ENCODE results near the gene NUDT22. TPM values are rescaled to one million over a fixed set of nuclear protein-coding genes. Genes with fewer than 3 reads are reported as not detected.

NUDT22 gene
- total RNA-seq, 2 experiments from 2014 or later, result 74.5 to 79.5 TPM

DNA sequence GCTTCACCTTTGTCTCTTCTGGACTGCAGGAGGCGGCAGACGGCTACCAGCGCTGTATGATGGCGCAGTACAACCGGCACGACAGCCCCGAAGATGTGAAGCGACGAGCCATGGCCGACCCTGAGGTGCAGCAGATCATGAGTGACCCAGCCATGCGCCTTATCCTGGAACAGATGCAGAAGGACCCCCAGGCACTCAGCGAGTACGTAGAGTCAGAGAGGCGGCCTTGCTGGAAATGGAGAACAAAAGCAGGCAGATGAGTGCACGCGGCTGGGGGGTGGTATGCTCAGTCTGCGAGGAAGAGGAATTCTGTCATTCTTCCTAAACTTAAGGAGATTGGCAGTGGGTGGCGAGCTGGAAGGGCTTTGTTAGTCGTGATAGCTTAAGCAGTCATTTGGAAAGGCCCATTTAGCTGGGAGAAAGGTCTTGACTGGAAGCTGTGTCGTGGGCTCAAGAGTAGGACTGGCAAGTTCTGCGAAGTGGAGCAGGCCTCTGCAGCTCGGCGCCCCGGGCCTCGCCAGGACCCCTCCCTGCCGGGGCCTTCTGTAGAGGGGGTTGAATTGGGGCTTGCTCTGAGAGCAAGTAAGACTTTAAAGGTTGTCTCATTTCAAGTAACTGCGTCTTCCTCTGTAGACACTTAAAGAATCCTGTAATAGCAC is 22.5 kb upstream of the NUDT22 start:
- CTCF ChIA-PET, result interaction anchor here (1.1 to 6.6 kb wide), 7 partner anchors 10 to 101 kb away, joined by 3 to 54 read pairs (median 6); partner anchors contain the start of genes ESRRA, NUDT22, STIP1 and TRPT1
- POLR2A ChIA-PET, result interaction anchor here (0.6 to 0.7 kb wide), 2 partner anchors 11 to 43 kb away, joined by 3 read pairs; partner anchors contain the start of gene PPP1R14B

- POLR2A ChIA-PET, result interaction anchor here (0.7 to 5.2 kb wide), 3 partner anchors 17 to 43 kb away, joined by 3 to 106 read pairs (median 6); partner anchors contain the start of genes NUDT22, PPP1R14B, STIP1 and TRPT1
- CTCF ChIA-PET, result interaction anchor here (0.7 to 6.6 kb wide), 10 partner anchors 11 to 100 kb away, joined by 3 to 54 read pairs (median 6); partner anchors contain the start of genes ESRRA, NUDT22, PLCB3 and STIP1
Observed at GRCh38 chr11:64204080-64204440, 22.0 kb upstream of the NUDT22 start.

DNA sequence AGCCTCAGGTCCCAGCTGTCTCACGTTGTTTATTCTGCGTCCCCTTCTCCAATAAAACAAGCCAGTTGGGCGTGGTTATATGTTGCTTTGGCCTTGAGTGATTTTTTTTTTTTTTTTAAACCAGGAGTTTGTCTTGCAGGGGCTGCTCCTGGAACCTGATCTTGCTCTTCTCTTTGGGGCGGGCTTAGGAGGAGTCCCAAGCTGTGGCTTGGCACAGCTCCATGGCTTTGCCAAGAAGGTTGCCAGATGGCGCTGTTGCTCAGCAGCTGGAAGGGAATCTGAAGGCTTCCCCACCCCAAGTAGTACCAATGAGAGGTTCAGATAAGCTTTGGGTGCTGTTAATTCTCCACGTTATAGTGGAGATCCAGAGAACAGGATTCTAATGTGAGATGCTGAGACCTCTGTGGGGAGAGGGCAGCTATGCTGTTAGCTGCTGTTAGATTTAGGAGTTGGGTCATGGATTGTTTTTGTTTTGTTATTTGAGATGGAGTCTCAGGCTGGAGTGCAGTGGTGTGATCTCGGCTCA is 21.5 kb upstream of the NUDT22 start:
- CTCF ChIA-PET, result interaction anchor here (0.7 to 6.6 kb wide), 10 partner anchors 11 to 100 kb away, joined by 3 to 54 read pairs (median 6); partner anchors contain the start of genes ESRRA, NUDT22, PLCB3 and STIP1

DNA sequence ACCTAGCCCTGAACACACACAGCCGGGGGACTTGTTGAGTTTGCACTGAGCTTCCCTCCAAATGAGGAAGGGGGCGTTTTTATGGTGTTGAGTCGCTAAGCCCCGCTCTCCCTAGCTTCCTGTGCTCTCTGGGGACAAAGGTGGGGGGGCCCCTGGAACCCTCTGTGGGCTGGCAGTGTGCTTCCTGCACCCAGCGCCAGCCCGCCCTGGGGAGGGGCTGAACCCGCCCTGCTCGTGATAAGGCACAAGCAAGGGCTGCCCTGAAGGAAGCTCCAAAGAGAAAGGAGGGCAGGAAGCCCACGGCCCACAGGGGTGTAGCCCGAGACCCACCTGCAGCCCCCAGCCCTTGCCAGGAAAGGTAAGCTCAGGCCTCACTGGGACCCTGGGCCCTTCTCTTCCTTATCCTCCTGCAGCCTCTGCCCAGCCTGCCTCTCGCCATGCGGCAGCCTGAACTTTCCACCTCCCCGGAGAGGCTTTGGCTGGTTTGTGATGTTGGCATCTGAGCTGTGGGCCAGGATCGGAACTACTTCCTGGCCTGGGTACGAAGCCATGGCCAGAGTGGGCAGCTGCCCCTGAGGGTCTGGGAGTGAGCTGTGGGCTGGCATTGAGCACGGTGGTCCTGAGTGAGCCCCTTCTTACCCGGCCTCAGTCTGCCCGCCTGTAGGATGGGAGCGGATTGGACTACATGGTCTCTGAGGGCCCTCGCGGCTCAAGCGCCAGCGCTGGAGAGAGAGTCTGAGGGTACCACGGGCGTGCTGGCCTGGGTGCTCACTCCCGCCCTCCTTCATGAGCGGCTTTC is 19.4 kb upstream of the NUDT22 start, which contains the start of gene FERMT3:
TSS of gene FERMT3 (plus strand) at position 265 of the 799 bp plus-strand sequence. CDS start 644 bp downstream, outside the sequence.
- POLR2A ChIA-PET, result interaction anchor here (0.6 to 5.9 kb wide), 16 partner anchors 12 to 572 kb away, joined by 3 to 106 read pairs (median 6); partner anchors contain the start of genes FKBP2, NUDT22, PRDX5 and SF1
- CTCF ChIA-PET, result interaction anchor here (0.5 to 6.6 kb wide), 15 partner anchors 11 to 98 kb away, joined by 3 to 54 read pairs (median 5); partner anchors contain the start of genes ESRRA, NUDT22, PLCB3 and PPP1R14B

More for the DNA sequence above, 21.5 kb upstream of the NUDT22 start:
- POLR2A ChIA-PET, result interaction anchor here (0.7 to 5.2 kb wide), 6 partner anchors 17 to 437 kb away, joined by 3 to 106 read pairs (median 5); partner anchors contain the start of genes NUDT22, PPP1R14B, STIP1 and TRPT1

GRCh38 chr11:64207256-64208085 is 18.6 kb upstream of the NUDT22 start:
- ChIA-PET CTCF (interaction anchor here (1.0 to 6.6 kb wide), 12 partner anchors 10 to 97 kb away, joined by 3 to 54 read pairs (median 7); partner anchors contain the start of genes FKBP2, NUDT22, PLCB3 and PPP1R14B), POLR2A (interaction anchor here (0.5 to 5.9 kb wide), 15 partner anchors 11 to 571 kb away, joined by 3 to 106 read pairs (median 7); partner anchors contain the start of genes FKBP2, NUDT22, PRDX5 and SF1)

DNA sequence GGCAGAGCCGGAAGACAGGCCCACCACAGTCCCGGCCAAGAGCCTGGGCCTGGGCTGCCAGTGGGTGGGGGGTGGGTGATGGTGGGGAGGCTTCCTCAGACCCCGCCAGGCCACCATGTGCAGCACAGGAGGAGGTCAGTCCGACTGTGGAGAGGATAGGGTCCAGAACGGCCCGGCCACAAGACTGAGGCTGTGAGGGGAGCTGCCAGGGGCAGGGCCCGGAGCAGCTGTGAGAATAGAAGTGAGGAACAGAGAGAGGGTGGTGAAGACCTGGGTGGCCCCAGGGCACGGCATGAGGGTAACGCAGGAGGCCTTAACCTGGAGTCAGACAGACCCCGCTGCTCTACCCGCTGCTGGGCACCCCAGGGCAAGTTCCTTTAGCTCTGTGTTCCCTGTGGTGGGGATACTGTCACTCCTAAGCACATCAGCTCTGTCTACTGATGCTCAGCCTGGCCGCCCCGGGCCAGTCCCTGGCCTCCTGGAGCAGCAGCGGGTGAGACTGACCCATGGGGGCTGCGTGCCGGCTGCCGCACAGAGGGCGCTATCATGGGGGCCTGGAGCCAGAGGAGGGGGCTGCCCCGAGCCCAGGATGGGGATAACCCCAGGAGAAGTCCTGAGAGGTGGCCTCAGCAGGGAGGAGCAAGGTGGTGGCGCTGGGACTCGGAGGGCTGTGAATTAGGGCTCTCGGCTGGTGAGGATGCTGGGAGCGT is 17.8 kb upstream of the NUDT22 start:
- ChIA-PET CTCF (interaction anchor here (1.0 to 6.6 kb wide), 8 partner anchors 9 to 64 kb away, joined by 3 to 54 read pairs (median 12); partner anchors contain the start of genes FKBP2, NUDT22, PLCB3 and STIP1), POLR2A (interaction anchor here (0.5 to 5.9 kb wide), 10 partner anchors 11 to 393 kb away, joined by 3 to 106 read pairs (median 14); partner anchors contain the start of genes FKBP2, NUDT22, PRDX5 and STIP1)

GRCh38 chr11:64208796-64209562 is 17.1 kb upstream of the NUDT22 start:
- POLR2A ChIA-PET, result interaction anchor here (1.5 to 5.9 kb wide), 3 partner anchors 11 to 22 kb away, joined by 3 to 106 read pairs (median 70); partner anchors contain the start of genes NUDT22, STIP1 and TRPT1
- CTCF ChIA-PET, result interaction anchor here (1.0 to 6.6 kb wide), 8 partner anchors 9 to 96 kb away, joined by 3 to 54 read pairs (median 10); partner anchors contain the start of genes FKBP2, NUDT22, PLCB3 and STIP1

GRCh38 chr11:64209563-64209843 is 16.6 kb upstream of the NUDT22 start:
- ChIA-PET POLR2A (interaction anchor here (5.2 to 5.9 kb wide), 2 partner anchors 16 to 22 kb away, joined by 70 to 106 read pairs; partner anchors contain the start of genes NUDT22, STIP1 and TRPT1), CTCF (interaction anchor here (1.2 to 6.6 kb wide), 3 partner anchors 10 to 95 kb away, joined by 3 to 41 read pairs (median 7); partner anchors contain the start of genes NUDT22 and TRPT1)

DNA sequence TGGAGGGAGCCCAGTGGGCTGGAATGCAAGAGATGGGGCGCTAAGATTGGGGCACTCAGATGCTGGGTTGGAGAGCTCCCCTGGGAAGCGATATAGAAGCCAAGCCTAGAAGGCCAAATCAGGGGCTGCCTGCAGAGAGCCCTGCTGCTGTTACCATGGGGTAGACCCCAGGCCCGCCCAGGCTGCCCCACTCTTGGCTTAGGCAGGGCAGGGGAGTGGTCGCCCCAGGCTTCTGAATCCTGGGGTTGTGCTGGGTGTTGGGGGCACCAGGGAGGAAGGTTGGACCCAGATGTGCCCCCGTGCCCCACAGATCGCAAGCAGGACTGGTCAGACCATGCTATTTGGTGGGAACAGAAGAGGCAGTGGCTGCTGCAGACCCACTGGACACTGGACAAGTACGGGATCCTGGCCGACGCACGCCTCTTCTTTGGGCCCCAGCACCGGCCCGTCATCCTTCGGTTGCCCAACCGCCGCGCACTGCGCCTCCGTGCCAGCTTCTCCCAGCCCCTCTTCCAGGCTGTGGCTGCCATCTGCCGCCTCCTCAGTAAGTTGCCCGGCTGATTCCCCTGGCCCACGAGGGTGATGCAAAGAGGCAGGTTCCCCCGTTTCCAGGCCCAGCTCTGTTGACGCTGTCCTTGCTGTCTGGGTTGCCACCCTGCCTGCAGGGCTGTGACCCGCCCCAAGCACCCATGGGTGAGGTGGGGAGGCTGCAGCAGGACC is 15.6 kb upstream of the NUDT22 start:
- ChIA-PET CTCF (interaction anchor here (1.2 to 1.5 kb wide), 2 partner anchors 9 to 94 kb away, joined by 3 to 7 read pairs; no protein-coding TSS in a partner anchor), POLR2A (interaction anchor here (0.7 to 5.9 kb wide), 2 partner anchors 10 to 15 kb away, joined by 3 to 70 read pairs; partner anchors contain the start of genes NUDT22 and TRPT1)

GRCh38 chr11:64211181-64211872 is 14.7 kb upstream of the NUDT22 start:
- ChIA-PET CTCF (no interaction called here), POLR2A (interaction anchor here (5.9 kb wide), 1 partner anchor 14 kb away, joined by 70 read pairs; the partner anchor contains the start of genes NUDT22 and TRPT1)

DNA sequence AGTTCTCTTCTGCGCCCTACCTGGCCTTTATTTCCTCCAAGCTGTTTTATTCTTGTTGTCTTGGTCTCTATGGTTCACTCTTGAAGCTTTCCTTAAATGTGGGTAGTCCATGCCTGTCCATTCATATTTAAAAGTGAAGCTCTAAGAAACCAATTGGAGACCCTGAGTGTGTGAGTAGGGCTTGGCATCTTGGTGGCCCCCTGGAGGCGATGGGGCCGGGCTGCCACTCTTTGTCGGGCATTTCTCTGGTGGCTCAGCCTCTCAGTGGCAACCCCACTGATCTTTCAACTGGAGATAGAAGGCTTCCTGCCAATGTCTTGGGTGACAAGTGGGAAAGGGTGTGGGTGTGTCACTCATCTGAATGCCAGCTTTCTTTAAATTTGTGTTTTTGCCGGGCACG is 9.2 kb upstream of the NUDT22 start:
- ChIA-PET CTCF (interaction anchor here (2.6 kb wide), 1 partner anchor 10 kb away, joined by 14 read pairs; the partner anchor contains the start of gene FERMT3), POLR2A (no interaction called here)

DNA sequence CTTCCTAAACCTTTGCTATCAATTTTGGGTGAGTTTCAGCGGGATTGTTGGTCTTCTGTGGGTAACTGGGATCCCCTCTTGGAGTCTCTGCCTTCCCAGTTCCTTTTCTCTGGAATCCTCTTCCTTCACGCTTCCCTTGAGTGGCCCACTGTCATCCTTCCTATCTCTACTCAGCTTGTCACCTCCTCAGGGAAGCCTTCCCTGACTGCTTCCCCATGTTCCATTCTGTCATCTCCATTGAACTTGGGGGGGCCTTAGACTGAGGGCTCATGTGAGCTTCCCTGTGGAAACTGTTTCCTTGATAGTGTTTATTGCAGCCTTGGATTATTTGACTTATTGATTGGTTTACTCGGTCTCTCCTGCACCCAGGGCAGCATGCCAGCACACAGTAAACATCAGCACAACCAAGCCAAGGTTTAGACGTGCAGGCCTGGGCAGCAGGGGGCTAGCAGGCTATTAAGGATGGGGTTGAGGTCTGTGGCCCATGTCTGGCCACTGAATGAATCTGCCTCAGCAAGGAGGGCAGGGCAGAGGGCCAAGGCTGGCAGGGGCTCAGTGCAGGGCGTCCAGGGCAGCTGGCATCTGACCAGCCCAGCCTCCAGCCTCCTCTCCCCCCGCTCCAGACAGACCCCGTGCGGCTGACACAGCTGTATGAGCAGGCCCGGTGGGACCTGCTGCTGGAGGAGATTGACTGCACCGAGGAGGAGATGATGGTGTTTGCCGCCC is 7.3 kb upstream of the NUDT22 start:
- ChIA-PET CTCF (interaction anchor here (2.4 to 2.6 kb wide), 2 partner anchors 9 to 11 kb away, joined by 7 to 14 read pairs; partner anchors contain the start of gene FERMT3), POLR2A (interaction anchor here (0.7 kb wide), 1 partner anchor 12 kb away, joined by 3 read pairs; the partner anchor contains the start of gene FERMT3)

DNA sequence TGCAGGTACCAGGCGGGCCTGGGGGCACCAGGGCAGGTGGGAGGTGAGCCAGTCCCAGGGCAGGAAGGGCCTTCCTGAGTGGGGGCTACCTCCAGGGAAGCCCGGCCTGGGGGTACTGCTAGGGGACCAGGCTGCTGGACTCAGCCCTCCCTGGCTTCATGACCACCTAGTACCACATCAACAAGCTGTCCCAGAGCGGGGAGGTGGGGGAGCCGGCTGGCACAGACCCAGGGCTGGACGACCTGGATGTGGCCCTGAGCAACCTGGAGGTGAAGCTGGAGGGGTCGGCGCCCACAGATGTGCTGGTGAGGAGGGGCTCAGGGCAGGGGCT is 6.8 kb upstream of the NUDT22 start:
- ChIA-PET CTCF (interaction anchor here (1.4 to 2.4 kb wide), 2 partner anchors 9 to 82 kb away, joined by 3 to 7 read pairs; no protein-coding TSS in a partner anchor), POLR2A (interaction anchor here (0.6 kb wide), 1 partner anchor 11 kb away, joined by 3 read pairs; no protein-coding TSS in a partner anchor)

GRCh38 chr11:64219755-64220154 is 6.3 kb upstream of the NUDT22 start:
- ChIA-PET POLR2A (interaction anchor here (0.6 kb wide), 1 partner anchor 11 kb away, joined by 3 read pairs; no protein-coding TSS in a partner anchor), CTCF (interaction anchor here (1.4 to 2.4 kb wide), 2 partner anchors 10 to 82 kb away, joined by 3 to 7 read pairs; no protein-coding TSS in a partner anchor)
